AG04450 (cell line): ENCODE data around the gene DRD2. TPM values are rescaled to one million over a fixed set of nuclear protein-coding genes. Genes with fewer than 3 reads are reported as not detected.

Source experiments
- CTCF ChIA-PET: fragments of 300-600, 350-600 bp; formaldehyde crosslinking; extraction: SDS; loops from one replicate; lab custom pipeline; 2022; ENCODE audit warnings: antibody characterized with exemption, inconsistent platforms; lab: Charles Lee
- POLR2A ChIA-PET: fragments of 350-600 bp; formaldehyde crosslinking; extraction: SDS; loops from one replicate; lab custom pipeline; 2021; ENCODE audit warnings: antibody characterized with exemption, inconsistent platforms; lab: Yijun Ruan, JAX
- DNase-seq: peaks from one replicate; pipeline ENCODE4 v3.0.0-alpha.2; 2011; ENCODE audit warnings: low read depth, low spot score
- H3K27ac ChIP-seq: one replicate; pipeline ENCODE4 v1.5.1; 2012; ENCODE audit warnings: low read depth, low read length, control low read depth
- H3K27me3 ChIP-seq: one replicate; pipeline ENCODE4 v1.6.0; 2012; ENCODE audit warnings: low read length; ENCODE audit not compliant: control insufficient read depth, insufficient read depth
- H3K4me3 ChIP-seq: 2 replicates; pipeline ENCODE4 v1.5.1; 2011; ENCODE audit warnings: mild to moderate bottlenecking, low read depth, low read length, control low read depth
- H3K9me3 ChIP-seq: 2 replicates; pipeline ENCODE4 v1.5.1; 2012; ENCODE audit warnings: low read length; ENCODE audit not compliant: control insufficient read depth, insufficient read depth
- CTCF ChIP-seq: IDR thresholded peaks from 2 replicates; pipeline ENCODE4 v1.5.1; 2011; ENCODE audit warnings: low read depth, low read length, control low read depth, inconsistent platforms
- polyA plus RNA-seq: library from polyadenylated mRNA; depleted of rRNA; stranded (reverse); fragments of >200 nt; gene quantifications from 2 replicates; pipeline ENCODE4 v1.2.3, GENCODE V29; 2011; rRNA removed
- small RNA-seq: library from RNA; depleted of rRNA; stranded (forward); fragments of <200 nt; gene quantifications from one replicate; pipeline ENCODE3, GENCODE V24; 2012; ENCODE audit warnings: low read depth; ENCODE audit not compliant: insufficient read length

Gene DRD2
- polyA plus RNA-seq, 1 experiment = not detected

GRCh38 chr11:113369411-113369810 is 105.8 kb downstream of the DRD2 start:
- DNase-seq = no peak
- Histone ChIP-seq H3K27ac (no peak overlapping the region), H3K9me3 (no peaks in the 10 kb centered on the region), H3K27me3 (no peaks in the 10 kb centered on the region), H3K4me3 (no peak overlapping the region)
- TF ChIP-seq CTCF = no peak
- CTCF ChIA-PET = no interaction called here
- POLR2A ChIA-PET = no interaction called here

- no peak overlapping the region for H3K27ac ChIP-seq
- ChIA-PET CTCF (no interaction called here), POLR2A (no interaction called here)
- H3K27me3 ChIP-seq = no peaks in the 10 kb centered on the region
- no peak for TF ChIP-seq CTCF
- no peak overlapping the region for H3K4me3 ChIP-seq
- H3K9me3 ChIP-seq = no peaks in the 10 kb centered on the region
- DNase-seq = no peak
These were observed 109.3 kb downstream of the DRD2 start for GRCh38 chr11:113365895-113366294.

GRCh38 chr11:113363996-113364641 is 111.1 kb downstream of the DRD2 start:
- no peak for TF ChIP-seq CTCF
- POLR2A ChIA-PET = no interaction called here
- H3K27me3 ChIP-seq = no peaks in the 10 kb centered on the region
- no peaks in the 10 kb centered on the region for H3K9me3 ChIP-seq
- no peak overlapping the region for H3K27ac ChIP-seq
- no peak overlapping the region for H3K4me3 ChIP-seq
- CTCF ChIA-PET = no interaction called here
- DNase-seq = no peak

GRCh38 chr11:113363406-113363805 is 111.8 kb downstream of the DRD2 start:
- no peaks in the 10 kb centered on the region for H3K9me3 ChIP-seq
- CTCF ChIA-PET = no interaction called here
- TF ChIP-seq CTCF = no peak
- DNase-seq = no peak
- H3K4me3 ChIP-seq = no peak overlapping the region
- no peak overlapping the region for H3K27ac ChIP-seq
- POLR2A ChIA-PET = no interaction called here
- H3K27me3 ChIP-seq = no peaks in the 10 kb centered on the region

Small RNA genes lying within 50 kb of the gene (small RNA-seq; reads per million reads assigned to genes)
- gene MIR4301 = not detected

Other genes starting within 250 kb of the DRD2 start
- 17.6 and 19.0 TPM in 2 replicates for gene TTC12, start 160.8 kb downstream of the DRD2 start, polyA plus RNA-seq
- gene ANKK1, start 87.6 kb downstream of the DRD2 start, polyA plus RNA-seq = 0.04 TPM in 1 of 2 replicates, not detected in the other
- 0.04 TPM in 1 of 2 replicates, not detected in the other for gene TMPRSS5, start 230.9 kb upstream of the DRD2 start, polyA plus RNA-seq